Body of pancreas (tissue), 4 donors: ENCODE measurements around the gene PLET1. TPM values are rescaled to one million over a fixed set of nuclear protein-coding genes. Genes with fewer than 3 reads are reported as not detected.
A peak's percentile ranks its signal among the peaks of the same experiment; 100 is the strongest.

ENCODE experiments used
- ATAC-seq: fragments of 150-250 bp; one replicate; pipeline ENCODE4 v1.9.1; 2016
- DNase-seq, 4 donors: peaks; one replicate each; pipeline ENCODE4 v3.0.0-alpha.2; 2019
- H3K27ac ChIP-seq, 4 donors: fragments of 200-600 bp; sonication (generic); 1 replicate in 3 of 4; 2 replicates in 1 of 4; pipeline versions ENCODE4 v1.5.1 to v1.6.1; 2016 to 2019; ENCODE audit warnings: mild to moderate bottlenecking in 1 of 4, mixed read lengths in 1 of 4, moderate library complexity in 1 of 4
- H3K27me3 ChIP-seq, 2 donors: fragments of 200-600 bp; sonication (generic); one replicate each; pipeline ENCODE4 v1.6.0; 2016; ENCODE audit warnings: mild to moderate bottlenecking in 1 of 2
- H3K36me3 ChIP-seq, 2 donors: fragments of 200-600 bp; sonication (generic); replicated peaks in 1 of 2; 2 replicates each; pipeline ENCODE4 v1.5.1; 2016; ENCODE audit warnings: low read depth in 2 of 2; ENCODE audit not compliant: insufficient read depth in 1 of 2
- H3K4me1 ChIP-seq: fragments of 200-600 bp; sonication (generic); one replicate; pipeline ENCODE4 v1.6.0; 2016
- H3K4me3 ChIP-seq, 2 donors: fragments of 200-600 bp; sonication (generic); 1 replicate in 1 of 2; 2 replicates in 1 of 2; pipeline ENCODE4 v1.5.1; 2016 to 2019
- H3K9me3 ChIP-seq, 3 donors: fragments of 200-600 bp; sonication (generic); 1 replicate in 2 of 3; 2 replicates in 1 of 3; pipeline ENCODE4 v1.5.1; 2016
- POLR2A ChIP-seq, 3 donors: fragments of 450-650 bp; IDR thresholded peaks; one replicate each; pipeline ENCODE4 v1.6.1; 2016; ENCODE audit warnings: antibody characterized with exemption in 3 of 3, mild to moderate bottlenecking in 2 of 3
- WGBS, 2 donors: methylation state at CpG; one replicate each; pipeline ENCODE4 v1.1.5; 2017; 5-methylcytosine and 5-hydroxymethylcytosine counted together
- intact Hi-C: fragments of 100-400 bp; cut with DNase I; formaldehyde crosslinking; loops from one replicate; pipeline ENCODE4 v1.15.1; 2023
- total RNA-seq, 2 donors: library from RNA; depleted of rRNA; stranded (reverse); fragments of >200 nt; gene quantifications; one replicate each; pipeline ENCODE4 v1.1.0, GENCODE V29; 2016
- TF ChIP-seq, protein P1 (sequence below), 7 experiments: fragments of 450-650 bp in 4 of 7; fragments of 200-600 bp in 3 of 7; sonication (generic) in 3 of 7; IDR thresholded peaks; one replicate each; pipeline ENCODE4 v1.5.1; 2016 to 2019; ENCODE audit warnings: antibody characterized with exemption in 7 of 7

Gene PLET1
- total RNA-seq, 2 donors from 2014 or later = not detected

DNA sequence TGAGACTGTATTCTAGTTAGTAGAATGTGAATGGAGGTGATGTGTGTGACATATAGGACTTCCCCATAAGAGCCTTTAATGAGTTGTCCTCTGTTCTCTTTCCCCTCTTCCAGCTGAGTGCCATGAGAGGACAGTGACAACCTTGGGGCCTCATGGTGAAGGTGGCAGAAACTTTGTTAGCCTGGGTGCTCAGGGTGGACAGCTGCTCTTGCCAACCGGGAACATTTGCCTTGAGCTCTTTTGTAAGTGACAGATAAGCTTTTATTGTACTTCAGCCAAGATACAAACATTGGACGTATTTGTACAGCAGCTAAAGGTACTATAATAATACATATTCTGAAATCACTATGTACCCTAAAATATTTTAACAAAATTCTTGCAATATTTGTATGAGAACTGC, 33.0 kb upstream of the PLET1 start:
- peaks cover 24% of the 10 kb centered on the region for H3K4me1 ChIP-seq
- H3K27me3 ChIP-seq = no peaks in the 10 kb centered on the region
- H3K36me3 ChIP-seq = no peaks in the 10 kb centered on the region
- H3K9me3 ChIP-seq = no peaks in the 10 kb centered on the region
- H3K27ac ChIP-seq = no peak overlapping the region
- 17 to 22% methylated on average over 2 of the region's 2 CpGs for WGBS, 2 donors
- ATAC-seq = no peak
- TF ChIP-seq, protein P1, sequence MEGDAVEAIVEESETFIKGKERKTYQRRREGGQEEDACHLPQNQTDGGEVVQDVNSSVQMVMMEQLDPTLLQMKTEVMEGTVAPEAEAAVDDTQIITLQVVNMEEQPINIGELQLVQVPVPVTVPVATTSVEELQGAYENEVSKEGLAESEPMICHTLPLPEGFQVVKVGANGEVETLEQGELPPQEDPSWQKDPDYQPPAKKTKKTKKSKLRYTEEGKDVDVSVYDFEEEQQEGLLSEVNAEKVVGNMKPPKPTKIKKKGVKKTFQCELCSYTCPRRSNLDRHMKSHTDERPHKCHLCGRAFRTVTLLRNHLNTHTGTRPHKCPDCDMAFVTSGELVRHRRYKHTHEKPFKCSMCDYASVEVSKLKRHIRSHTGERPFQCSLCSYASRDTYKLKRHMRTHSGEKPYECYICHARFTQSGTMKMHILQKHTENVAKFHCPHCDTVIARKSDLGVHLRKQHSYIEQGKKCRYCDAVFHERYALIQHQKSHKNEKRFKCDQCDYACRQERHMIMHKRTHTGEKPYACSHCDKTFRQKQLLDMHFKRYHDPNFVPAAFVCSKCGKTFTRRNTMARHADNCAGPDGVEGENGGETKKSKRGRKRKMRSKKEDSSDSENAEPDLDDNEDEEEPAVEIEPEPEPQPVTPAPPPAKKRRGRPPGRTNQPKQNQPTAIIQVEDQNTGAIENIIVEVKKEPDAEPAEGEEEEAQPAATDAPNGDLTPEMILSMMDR (IDR thresholded peaks at IDR 0.05) = no peak
- TF ChIP-seq POLR2A (IDR thresholded peaks at IDR 0.05) = no peak
- intact Hi-C loops = loop anchor here (10.0 kb wide), 2 partner anchors 261 to 991 kb away; no protein-coding TSS in a partner anchor
- peak; percentile 17 to 48 (median 34) for DNase-seq
- H3K4me3 ChIP-seq = no peak overlapping the region

DNA sequence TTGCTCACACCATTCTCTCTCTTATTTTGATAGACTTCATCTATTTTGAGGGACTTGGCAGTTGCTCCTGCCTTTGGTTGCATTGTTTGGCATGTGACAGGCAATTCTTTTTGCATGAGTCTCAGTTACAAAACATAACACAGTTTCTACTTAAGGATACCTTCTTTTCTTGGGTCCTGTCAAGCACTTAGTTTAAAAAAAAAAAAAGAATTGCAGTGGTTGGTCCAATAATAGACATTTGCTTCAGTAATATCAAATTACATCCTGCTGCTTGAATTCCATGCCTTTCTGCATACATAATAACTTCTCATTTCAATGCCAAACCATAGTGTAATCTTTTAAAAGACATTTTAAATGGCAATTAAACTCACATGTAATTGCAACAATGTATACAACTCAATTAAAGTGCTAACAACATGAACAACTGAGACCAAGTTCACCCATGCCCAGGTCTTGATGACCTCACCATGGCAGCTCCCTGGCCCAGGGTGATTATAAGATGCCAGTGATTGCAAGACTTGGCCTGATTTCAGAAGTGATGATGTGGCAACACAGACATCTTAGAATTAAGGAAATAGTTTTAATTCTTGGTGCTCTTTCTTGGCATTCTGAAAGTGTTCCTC, 32.2 kb upstream of the PLET1 start:
- Histone ChIP-seq H3K9me3 (no peaks in the 10 kb centered on the region), H3K27me3 (no peaks in the 10 kb centered on the region), H3K36me3 (no peaks in the 10 kb centered on the region), H3K4me1 (peaks cover 24% of the 10 kb centered on the region), H3K27ac (no peak overlapping the region), H3K4me3 (no peak overlapping the region)
- intact Hi-C loops = loop anchor here (10.0 kb wide), 2 partner anchors 262 to 992 kb away; no protein-coding TSS in a partner anchor
- TF ChIP-seq, protein P1 (IDR thresholded peaks at IDR 0.05) = no peak
- no peak for TF ChIP-seq POLR2A (IDR thresholded peaks at IDR 0.05)
- peak in 2 of 4 donors; percentile 19 to 40 for DNase-seq
- no peak for ATAC-seq

DNA sequence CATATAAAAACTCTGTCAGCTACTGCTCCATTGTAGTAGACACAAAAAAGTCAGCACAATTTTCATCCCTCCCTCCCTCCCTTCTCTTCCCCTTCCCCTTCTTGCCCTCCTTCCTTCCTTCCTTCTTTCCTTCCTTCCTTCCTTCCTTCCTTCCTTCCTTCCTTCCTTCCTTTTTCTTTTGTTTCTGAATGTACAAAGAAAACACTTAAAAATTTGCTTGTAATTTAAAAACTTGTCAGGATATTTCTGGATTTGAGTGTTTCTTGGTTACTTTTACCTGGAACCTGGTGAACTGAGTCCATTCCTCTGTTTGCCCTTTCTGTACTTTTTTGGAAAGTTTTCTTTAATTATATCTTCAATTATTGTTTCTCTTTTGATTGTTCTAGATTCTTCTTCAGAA, 31.5 kb upstream of the PLET1 start:
- Histone ChIP-seq H3K4me1 (peaks cover 24% of the 10 kb centered on the region), H3K27ac (no peak overlapping the region), H3K9me3 (no peaks in the 10 kb centered on the region), H3K27me3 (no peaks in the 10 kb centered on the region), H3K4me3 (no peak overlapping the region), H3K36me3 (no peaks in the 10 kb centered on the region)
- intact Hi-C loops = loop anchor here (10.0 kb wide), 2 partner anchors 263 to 993 kb away; no protein-coding TSS in a partner anchor
- ATAC-seq = no peak
- no peak for DNase-seq
- no peak for TF ChIP-seq POLR2A (IDR thresholded peaks at IDR 0.05)
- TF ChIP-seq, protein P1 (IDR thresholded peaks at IDR 0.05) = no peak

DNA sequence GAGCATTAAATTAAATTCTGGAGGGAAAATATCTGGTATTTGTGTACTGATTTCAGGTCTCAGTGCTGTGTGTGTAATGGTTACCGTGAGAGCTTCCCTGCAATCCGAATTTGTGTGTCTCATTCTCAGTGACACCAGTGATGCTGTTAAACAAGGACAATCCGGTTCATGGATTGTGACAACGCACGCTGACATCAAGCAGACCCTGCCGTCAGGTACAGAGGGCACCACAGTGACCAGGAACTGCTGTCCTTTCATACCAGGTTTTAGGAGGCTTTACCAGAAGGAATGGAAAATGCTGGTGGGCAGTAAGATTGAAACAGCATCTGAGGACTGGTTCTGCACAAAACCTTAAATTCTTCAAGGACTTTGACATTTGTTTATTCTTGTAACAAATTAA, 30.5 kb upstream of the PLET1 start:
- DNase-seq (no peak), ATAC-seq (no peak)
- no peak overlapping the region for H3K4me3 ChIP-seq
- H3K9me3 ChIP-seq = no peaks in the 10 kb centered on the region
- H3K27ac ChIP-seq = no peak overlapping the region
- peaks cover 24% of the 10 kb centered on the region for H3K4me1 ChIP-seq
- H3K36me3 ChIP-seq = no peaks in the 10 kb centered on the region
- TF ChIP-seq, protein P1 (IDR thresholded peaks at IDR 0.05) = no peak
- TF ChIP-seq POLR2A (IDR thresholded peaks at IDR 0.05) = no peak
- WGBS, 2 donors = 91 to 95% methylated on average over 6 of the region's 6 CpGs
- H3K27me3 ChIP-seq = no peaks in the 10 kb centered on the region
- intact Hi-C loops = loop anchor here (10.0 kb wide), 2 partner anchors 264 to 994 kb away; no protein-coding TSS in a partner anchor

DNA sequence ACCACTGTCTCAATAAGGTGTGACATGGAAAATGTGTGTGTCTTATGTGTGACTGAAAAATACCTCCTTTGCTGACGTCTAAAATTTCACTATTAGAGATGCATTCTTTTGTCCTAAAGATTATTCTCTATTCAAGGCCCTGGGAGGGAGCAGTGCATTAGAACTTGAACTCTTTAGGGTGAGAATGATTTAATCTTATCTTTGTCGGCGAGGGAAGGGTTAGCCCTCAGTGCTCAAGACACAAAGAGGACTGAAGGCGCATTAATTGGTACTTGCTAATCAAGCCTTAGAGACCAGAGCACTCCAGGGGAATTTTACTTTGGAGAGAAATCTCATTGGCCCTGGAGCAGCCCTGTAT, 29.8 kb upstream of the PLET1 start:
- peaks cover 24% of the 10 kb centered on the region for H3K4me1 ChIP-seq
- 20 to 26% methylated on average over 4 of the region's 4 CpGs for WGBS, 2 donors
- H3K27me3 ChIP-seq = no peaks in the 10 kb centered on the region
- H3K9me3 ChIP-seq = no peaks in the 10 kb centered on the region
- H3K4me3 ChIP-seq = no peak overlapping the region
- no peaks in the 10 kb centered on the region for H3K36me3 ChIP-seq
- H3K27ac ChIP-seq = no peak overlapping the region
- intact Hi-C loops = loop anchor here (10.0 kb wide), 2 partner anchors 264 to 994 kb away; no protein-coding TSS in a partner anchor
- ATAC-seq (no peak), DNase-seq (no peak)
- TF ChIP-seq, protein P1 (IDR thresholded peaks at IDR 0.05) = no peak
- no peak for TF ChIP-seq POLR2A (IDR thresholded peaks at IDR 0.05)
